Osteoblast (primary cell): ENCODE results near the gene NPAS1. TPM values are rescaled to one million over a fixed set of nuclear protein-coding genes. Genes with fewer than 3 reads are reported as not detected.

Experiments
- DNase-seq: peaks from one replicate; pipeline ENCODE4 v3.0.0; 2011; ENCODE audit warnings: low spot score, mixed read lengths; ENCODE audit not compliant: insufficient read length; ENCODE audit errors: missing footprints
- H2AFZ ChIP-seq: 2 replicates; pipeline ENCODE4 v1.6.0; 2011; ENCODE audit warnings: mild to moderate bottlenecking, low read length
- H3K27ac ChIP-seq: 2 replicates; pipeline ENCODE4 v1.5.1; 2011; ENCODE audit warnings: mild to moderate bottlenecking, low read depth, low read length, moderate library complexity
- H3K27me3 ChIP-seq: 2 replicates; pipeline ENCODE4 v1.6.0; 2012; ENCODE audit warnings: mild to moderate bottlenecking, control low read depth, inconsistent platforms, low read length, moderate library complexity; ENCODE audit not compliant: insufficient read depth
- H3K36me3 ChIP-seq: 2 replicates; pipeline ENCODE4 v1.5.1; 2011; ENCODE audit warnings: mild to moderate bottlenecking, low read length, control low read depth, moderate library complexity; ENCODE audit not compliant: insufficient read depth
- H3K4me1 ChIP-seq: 2 replicates; pipeline ENCODE4 v1.5.1; 2011; ENCODE audit warnings: mild to moderate bottlenecking, low read length, control low read depth, moderate library complexity; ENCODE audit not compliant: insufficient read depth
- H3K4me2 ChIP-seq: 2 replicates; pipeline ENCODE4 v1.6.0; 2011; ENCODE audit warnings: mild to moderate bottlenecking, low read length; ENCODE audit not compliant: insufficient read depth
- H3K4me3 ChIP-seq: fragments of 200-600 bp; sonication (generic); 3 replicates; pipeline ENCODE4 v1.5.1; 2012; ENCODE audit warnings: mild to moderate bottlenecking, low read length, inconsistent platforms; ENCODE audit not compliant: insufficient read depth
- H3K79me2 ChIP-seq: 2 replicates; pipeline ENCODE4 v1.6.0; 2012; ENCODE audit warnings: mild to moderate bottlenecking, low read length, control low read depth, inconsistent platforms; ENCODE audit not compliant: insufficient read depth
- H3K9me3 ChIP-seq: 2 replicates; pipeline ENCODE4 v1.5.1; 2011; ENCODE audit warnings: low read depth, low read length, control low read depth
- H4K20me1 ChIP-seq: 2 replicates; pipeline ENCODE4 v1.6.0; 2012; ENCODE audit warnings: mild to moderate bottlenecking, low read length, control low read depth; ENCODE audit not compliant: insufficient read depth
- CTCF ChIP-seq: IDR thresholded peaks from 2 replicates; pipeline ENCODE4 v1.5.1; 2011; ENCODE audit warnings: mild to moderate bottlenecking, low read depth, low read length, moderate library complexity; ENCODE audit errors: extremely low read depth
- total RNA-seq: library from RNA; depleted of rRNA; stranded (reverse); fragments of >200 nt; gene quantifications from 2 replicates; pipeline ENCODE4 v1.2.3, GENCODE V29; 2012

Gene NPAS1
- total RNA-seq, 1 donor: 0.72 TPM

- peaks cover 3% of the 10 kb centered on the region for H3K4me1 ChIP-seq
- no peaks in the 10 kb centered on the region for H3K79me2 ChIP-seq
- no peaks in the 10 kb centered on the region for H4K20me1 ChIP-seq
- H3K27me3 ChIP-seq: peaks cover 4% of the 10 kb centered on the region
- H3K36me3 ChIP-seq: no peaks in the 10 kb centered on the region
- no peak overlapping the region for H3K27ac ChIP-seq
- H3K4me3 ChIP-seq: no peak overlapping the region
- H3K4me2 ChIP-seq: no peak overlapping the region
- no peak for TF ChIP-seq CTCF
- no peaks in the 10 kb centered on the region for H3K9me3 ChIP-seq
- H2AFZ ChIP-seq: no peak overlapping the region
- DNase-seq: no peak
These were observed 3.8 kb downstream of the NPAS1 start for GRCh38 chr19:47023448-47023794.

- H2AFZ ChIP-seq: no peak overlapping the region
- peaks cover 4% of the 10 kb centered on the region for H3K27me3 ChIP-seq
- H3K9me3 ChIP-seq: no peaks in the 10 kb centered on the region
- no peaks in the 10 kb centered on the region for H3K79me2 ChIP-seq
- H3K27ac ChIP-seq: no peak overlapping the region
- peaks cover 3% of the 10 kb centered on the region for H3K4me1 ChIP-seq
- no peaks in the 10 kb centered on the region for H4K20me1 ChIP-seq
- no peaks in the 10 kb centered on the region for H3K36me3 ChIP-seq
- H3K4me2 ChIP-seq: no peak overlapping the region
- peak; percentile 52 for DNase-seq
- H3K4me3 ChIP-seq: no peak overlapping the region
- no peak for TF ChIP-seq CTCF
These were observed 4.9 kb downstream of the NPAS1 start for GRCh38 chr19:47024502-47024901.

GRCh38 chr19:47026156-47026555, 6.5 kb downstream of the NPAS1 start:
- peak; percentile 38 for DNase-seq
- peaks cover under 1% of the 10 kb centered on the region for H3K27me3 ChIP-seq
- TF ChIP-seq CTCF: no peak
- no peaks in the 10 kb centered on the region for H3K36me3 ChIP-seq
- no peak overlapping the region for H3K4me2 ChIP-seq
- no peaks in the 10 kb centered on the region for H3K9me3 ChIP-seq
- H3K4me3 ChIP-seq: no peak overlapping the region
- H4K20me1 ChIP-seq: no peaks in the 10 kb centered on the region
- H3K4me1 ChIP-seq: peaks cover 2% of the 10 kb centered on the region
- no peak overlapping the region for H3K27ac ChIP-seq
- H2AFZ ChIP-seq: no peak overlapping the region
- no peaks in the 10 kb centered on the region for H3K79me2 ChIP-seq

- Histone ChIP-seq H2AFZ (no peak overlapping the region), H3K4me3 (no peak overlapping the region), H3K27ac (no peak overlapping the region), H3K4me2 (no peak overlapping the region), H3K79me2 (no peaks in the 10 kb centered on the region), H4K20me1 (no peaks in the 10 kb centered on the region), H3K4me1 (no peaks in the 10 kb centered on the region), H3K9me3 (no peaks in the 10 kb centered on the region), H3K27me3 (no peaks in the 10 kb centered on the region), H3K36me3 (no peaks in the 10 kb centered on the region)
- DNase-seq: peak; percentile 59
- TF ChIP-seq CTCF: no peak
These were observed 7.3 kb downstream of the NPAS1 start for GRCh38 chr19:47026889-47027288.
